HG03432 (cell line): ENCODE data around the gene SART1.
"Not testable (repeated sequence)": the region's sequence is repeated elsewhere in the genome, so short reads cannot be mapped to it uniquely, and the experiment has no call there.

Experiments used
- ATAC-seq: cut with Tn5 transposase; IDR thresholded peaks from one replicate; pipeline ENCODE4 v1.9.1; 2021; ENCODE audit warnings: mild to moderate bottlenecking, moderate library complexity; ENCODE audit not compliant: unreplicated experiment

Gene SART1

DNA sequence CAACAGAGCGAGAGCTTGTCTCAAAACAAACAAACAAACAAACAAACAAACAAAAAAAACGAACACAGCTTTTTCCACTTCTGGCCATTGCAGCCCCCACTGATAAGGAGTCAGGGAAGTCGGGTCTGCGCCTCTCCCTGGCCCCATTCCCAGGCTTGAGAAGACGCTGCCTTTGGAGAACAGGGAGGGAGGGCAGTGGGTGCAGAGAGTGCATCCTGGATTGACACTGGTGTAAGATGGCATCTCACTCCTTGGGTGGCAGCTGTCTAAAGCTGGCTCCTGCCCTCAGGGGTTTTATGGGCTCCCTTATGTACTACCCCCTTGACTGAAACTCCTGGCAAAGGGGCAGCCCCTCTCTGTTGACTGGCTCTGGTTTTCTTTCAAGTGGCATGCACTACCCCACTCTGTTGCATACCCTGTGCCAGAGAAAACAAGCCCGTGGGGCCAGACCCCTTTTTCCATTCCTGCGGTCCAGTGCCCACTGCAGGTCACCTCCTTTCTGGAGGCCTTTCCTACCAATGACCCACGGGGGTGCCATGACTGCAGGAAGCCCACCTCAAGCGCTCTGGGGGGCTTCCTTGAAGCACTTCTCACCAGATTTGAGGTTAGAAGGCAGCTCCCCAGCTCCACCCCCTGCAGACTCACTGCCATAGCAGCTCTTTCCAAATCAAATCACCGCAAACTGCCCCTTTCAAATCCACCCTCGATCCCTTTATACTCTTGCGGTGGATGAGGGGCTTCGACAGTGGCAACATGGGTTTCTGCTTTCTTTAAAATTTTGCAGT is 29.6 kb upstream of the SART1 start:
- ATAC-seq: no peak

DNA sequence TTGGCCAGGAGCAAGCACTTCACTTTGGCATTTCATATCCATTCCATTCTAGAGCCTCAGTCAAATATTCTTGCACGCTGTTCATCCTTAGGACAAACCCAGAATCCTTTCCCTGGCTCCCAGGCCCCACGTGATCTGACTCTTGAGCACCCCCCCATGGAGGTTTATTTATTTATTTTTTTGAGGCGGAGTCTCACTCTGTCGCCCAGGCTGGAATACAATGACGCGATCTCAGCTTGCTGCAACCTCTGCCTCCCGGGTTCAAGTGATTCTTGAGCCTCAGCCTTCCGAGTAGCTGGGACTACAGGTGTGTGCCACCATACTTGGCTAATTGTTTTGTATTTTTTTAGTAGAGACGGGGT is 29.0 kb upstream of the SART1 start:
- ATAC-seq: no peak

DNA sequence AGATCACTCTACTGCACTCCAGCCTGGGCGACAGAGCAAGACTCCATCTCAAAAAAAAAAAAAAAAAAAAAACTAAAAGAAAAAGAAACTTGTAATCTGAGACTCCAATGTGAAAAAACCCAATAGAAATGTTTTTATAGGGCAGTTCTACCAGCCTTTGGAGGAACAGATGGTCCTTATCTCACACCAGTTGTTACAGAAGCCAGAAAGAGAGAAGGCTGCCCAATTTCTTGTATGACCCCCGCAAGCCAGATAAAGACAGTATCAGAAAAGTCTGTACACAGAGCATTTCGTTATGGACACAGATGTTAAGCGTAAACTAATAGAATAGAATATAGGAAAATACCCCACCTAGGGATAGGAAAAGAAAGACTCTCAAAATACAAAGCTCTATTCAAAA is 27.5 kb upstream of the SART1 start:
- ATAC-seq: no peak

DNA sequence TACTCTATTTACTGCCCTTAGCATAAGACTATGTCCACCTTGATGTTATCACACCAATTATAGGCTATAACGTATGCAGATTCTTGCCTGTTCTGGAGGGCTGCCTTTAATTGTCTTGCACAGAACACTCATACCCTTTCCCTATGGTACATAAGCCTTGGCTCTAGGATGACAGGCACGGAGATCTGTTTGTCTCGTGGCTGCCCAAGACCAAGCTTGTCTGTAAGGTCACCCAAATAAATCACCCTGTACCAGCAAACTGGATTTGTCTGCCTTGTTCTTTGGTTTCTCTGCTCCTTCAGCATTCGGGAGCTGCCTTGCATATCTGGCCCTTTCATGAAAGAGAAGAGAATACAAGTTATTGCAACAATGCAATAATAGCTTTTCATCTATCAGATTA is 23.8 kb upstream of the SART1 start:
- ATAC-seq: no peak

GRCh38 chr11:65941720-65942310 is 19.7 kb upstream of the SART1 start:
- ATAC-seq: no peak

- ATAC-seq: no peak
Observed at GRCh38 chr11:65942531-65942930, 19.0 kb upstream of the SART1 start.

- ATAC-seq: no peak
Observed at GRCh38 chr11:65944191-65944590, 17.3 kb upstream of the SART1 start.

- ATAC-seq: no peak
Observed at GRCh38 chr11:65944767-65945166, 16.8 kb upstream of the SART1 start.

GRCh38 chr11:65945430-65945911 is 16.1 kb upstream of the SART1 start, which contains the start of gene TSGA10IP:
TSS of gene TSGA10IP (plus strand) at chr11:65945480. CDS start at chr11:65945676, 196 bp downstream.
- no peak for ATAC-seq

DNA sequence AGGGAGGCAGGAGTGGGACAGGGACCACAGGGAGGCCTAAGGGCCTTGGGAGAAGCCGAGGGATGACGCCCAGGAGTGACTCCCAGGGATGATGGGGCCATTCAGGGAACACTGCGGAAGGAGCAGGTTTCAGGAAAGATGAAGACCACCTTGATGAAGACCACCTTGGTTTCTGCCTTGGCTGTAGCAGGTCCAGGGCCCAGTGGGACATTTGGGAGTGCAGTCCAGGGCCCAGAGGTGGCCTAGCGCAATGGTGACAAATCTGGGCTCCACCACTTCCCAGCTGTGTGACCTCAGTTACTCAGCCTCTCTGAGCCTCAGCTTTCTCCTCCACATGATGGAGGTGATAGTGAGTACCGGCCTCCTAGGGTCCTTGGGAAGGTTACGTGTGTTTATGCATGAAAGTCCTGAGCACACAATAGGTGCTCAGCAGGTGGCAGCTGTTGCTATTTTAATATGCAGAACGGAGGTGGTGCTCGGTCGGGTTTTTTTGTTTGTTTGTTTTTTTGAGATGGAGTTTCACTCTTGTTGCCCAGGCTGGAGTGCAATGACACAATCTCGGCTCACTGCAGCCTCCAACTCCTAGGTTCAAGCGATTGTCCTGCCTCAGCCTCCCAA is 15.5 kb upstream of the SART1 start:
- no peak for ATAC-seq

DNA sequence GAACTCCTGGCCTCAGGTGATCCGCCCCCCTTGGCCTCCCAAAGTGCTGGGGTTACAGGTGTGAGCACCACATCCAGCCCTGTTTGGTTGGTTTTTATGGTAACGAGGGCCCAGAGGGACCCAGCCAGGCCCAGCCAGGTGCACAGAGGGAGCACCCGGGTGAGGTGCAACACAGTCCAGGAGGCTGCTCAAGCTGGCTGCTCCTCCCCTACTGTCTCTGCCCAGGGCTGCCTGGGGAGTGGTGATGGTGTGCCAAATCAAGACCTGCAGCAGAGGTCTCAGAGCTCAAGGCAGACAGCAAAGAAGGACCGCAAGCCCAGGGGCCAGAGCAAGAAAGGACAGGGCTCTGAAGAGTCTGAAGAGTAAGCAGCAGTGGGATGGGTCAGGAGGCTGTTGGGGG is 14.9 kb upstream of the SART1 start:
- no peak for ATAC-seq

DNA sequence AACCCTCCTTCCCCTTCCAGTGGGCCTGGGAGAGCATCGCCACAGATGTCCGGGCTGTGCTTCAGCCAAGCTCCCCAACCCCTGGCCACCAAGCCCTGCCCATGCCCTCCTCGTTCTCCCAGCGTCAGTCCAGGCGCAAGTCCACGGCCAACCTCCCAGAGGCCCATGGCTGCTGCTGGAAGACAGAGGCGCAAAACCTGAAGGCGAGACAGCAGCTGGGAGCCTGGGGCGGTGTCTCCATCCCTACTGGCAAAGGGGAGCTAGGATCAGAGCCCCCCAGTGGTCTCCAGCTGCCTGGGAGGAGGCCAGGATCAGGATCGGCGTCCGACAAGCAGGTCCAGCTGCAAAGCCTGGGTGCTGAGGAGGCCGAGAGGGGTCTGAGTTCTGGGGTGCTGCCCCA is 14.4 kb upstream of the SART1 start:
- ATAC-seq: no peak

- no peak for ATAC-seq
Observed at GRCh38 chr11:65947603-65948125, 13.9 kb upstream of the SART1 start.

DNA sequence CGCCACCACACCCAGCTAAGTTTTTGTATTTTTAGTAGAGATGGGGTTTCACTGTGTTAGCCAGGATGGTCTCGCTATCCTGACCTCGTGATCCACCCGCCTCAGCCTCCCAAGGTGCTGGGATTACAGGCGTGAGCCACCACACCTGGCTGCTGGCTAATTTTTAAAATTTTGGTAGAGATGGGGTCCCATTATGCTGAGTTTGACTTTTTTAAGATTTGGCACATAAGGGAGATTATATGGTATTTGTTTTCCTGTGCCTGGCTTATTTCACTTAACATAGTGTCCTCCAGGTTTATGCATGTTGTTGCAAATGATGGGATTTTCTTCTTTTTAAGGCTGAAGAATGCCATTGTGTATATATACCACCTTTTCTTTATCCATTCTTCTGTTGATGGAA is 10.8 kb upstream of the SART1 start:
- ATAC-seq: not testable (repeated sequence)

- ATAC-seq: not testable (repeated sequence)
Observed at GRCh38 chr11:65951641-65952040, 9.9 kb upstream of the SART1 start.

DNA sequence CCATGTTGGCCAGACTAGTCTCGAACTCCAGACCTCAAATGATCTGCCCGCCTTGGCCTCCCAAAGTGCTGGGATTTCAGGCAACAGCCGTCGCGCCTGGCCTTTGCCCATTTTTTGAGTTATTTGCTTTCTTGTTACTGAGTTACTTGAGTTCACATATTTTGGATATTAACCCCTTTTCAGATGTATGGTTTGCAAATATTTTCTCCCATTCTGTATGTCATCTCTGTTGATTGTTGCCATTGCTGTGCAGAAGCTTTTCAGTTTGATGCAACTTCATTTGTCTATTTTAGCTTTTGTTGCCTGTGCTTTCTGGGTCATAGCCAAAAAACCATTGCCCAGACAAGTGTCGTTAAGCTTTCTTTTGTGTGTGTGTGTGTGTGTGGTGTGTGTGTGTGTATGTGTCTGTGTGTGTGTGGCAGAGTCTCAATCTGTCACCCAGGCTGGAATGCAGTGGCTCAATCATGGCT is 9.4 kb upstream of the SART1 start:
- no peak for ATAC-seq

GRCh38 chr11:65953471-65953870 is 8.1 kb upstream of the SART1 start:
- no peak for ATAC-seq

GRCh38 chr11:65954771-65955170 is 6.8 kb upstream of the SART1 start:
- ATAC-seq: no peak

DNA sequence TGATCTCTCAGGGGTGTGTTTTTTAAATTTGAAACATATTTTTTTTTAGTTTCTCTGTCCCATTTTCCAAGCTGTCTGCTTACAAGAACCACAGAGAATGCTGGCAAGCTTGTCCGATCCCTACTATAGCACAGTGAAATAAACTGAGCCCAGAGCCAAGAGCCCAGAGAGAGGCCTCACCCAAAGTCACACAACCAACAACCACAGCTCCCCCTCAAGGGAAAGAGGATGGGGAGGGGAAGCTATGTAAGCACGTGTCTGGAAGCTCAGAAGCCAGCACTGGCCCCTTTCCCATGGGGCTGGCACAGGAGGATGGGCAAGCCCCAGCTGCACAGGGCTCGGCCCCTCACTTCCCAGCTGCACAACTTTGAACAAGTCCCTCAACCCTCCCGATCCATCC is 3.2 kb upstream of the SART1 start:
- no peak for ATAC-seq

GRCh38 chr11:65958774-65959420 is 2.6 kb upstream of the SART1 start:
- no peak for ATAC-seq

DNA sequence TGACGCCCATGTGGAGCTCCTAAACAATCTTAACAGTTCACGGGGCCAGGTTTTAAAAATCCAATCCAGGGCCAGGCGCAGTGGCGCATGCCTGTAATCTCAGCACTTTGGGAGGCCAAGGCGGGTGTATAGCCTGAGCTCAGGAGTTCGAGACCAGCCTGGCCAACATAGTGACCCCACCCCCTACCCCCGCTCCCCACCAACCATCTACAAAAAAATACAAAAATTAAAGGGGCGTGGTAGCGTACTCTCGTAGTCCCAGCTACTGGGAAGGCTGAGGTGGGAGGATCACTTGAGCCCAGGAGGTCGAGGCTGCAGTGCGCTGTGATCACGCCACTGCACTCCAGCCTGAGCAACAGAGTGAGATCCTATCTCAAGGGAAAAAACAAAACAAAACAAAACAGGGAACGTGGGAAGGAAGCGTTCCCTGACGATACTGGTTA is 689 bp upstream of the SART1 start:
- no peak for ATAC-seq
